H1 (cell line): ENCODE results near the gene MMS19. TPM values are rescaled to one million over a fixed set of nuclear protein-coding genes. Genes with fewer than 3 reads are reported as not detected.

Experiments
- MAFK ChIP-seq: IDR thresholded peaks from 2 replicates; pipeline ENCODE4 v1.6.1; 2012; ENCODE audit warnings: low read depth, mild to moderate bottlenecking, improper control_type of control experiment, low read length
- POLR2A ChIP-seq, 2 experiments: IDR thresholded peaks; 1 replicate in 1 of 2; 2 replicates in 1 of 2; pipeline ENCODE4 v1.6.1; 2011; ENCODE audit warnings: low read depth in 2 of 2, low read length in 2 of 2, mild to moderate bottlenecking in 2 of 2; ENCODE audit errors: control extremely low read depth in 1 of 2
- SP4 ChIP-seq: IDR thresholded peaks from 2 replicates; pipeline ENCODE4 v1.6.1; 2012; ENCODE audit warnings: low read length, inconsistent platforms
- TEAD4 ChIP-seq: IDR thresholded peaks from 2 replicates; pipeline ENCODE4 v1.6.1; 2012; ENCODE audit warnings: low read depth, low read length, inconsistent platforms, mixed read lengths
- polyA plus RNA-seq, 7 experiments: library from polyadenylated mRNA; depleted of rRNA in 3 of 7; stranded (reverse) in 5 of 7; unstranded in 2 of 7; fragments of >200 nt in 5 of 7; fragments of 200-250 nt in 2 of 7; gene quantifications; 1 replicate in 5 of 7; 2 replicates in 1 of 7; 4 replicates in 1 of 7; pipeline versions ENCODE4 v1.2.1 to v1.2.3, GENCODE V29; 2011 to 2013; ENCODE audit warnings: missing spikeins in 2 of 7, mixed read lengths in 2 of 7
- total RNA-seq: library from RNA; stranded (reverse); fragmentation: NEBNext Ultra II Directional; extraction: Animal tissue kit (Norgen Biotek cat#: 25700); gene quantifications from 2 replicates; pipeline ENCODE4 v1.2.1, GENCODE V29; 2021

Gene MMS19
- total and polyA plus RNA-seq, 2 of the 8 experiments (the other 6 are each of a cell fraction or from before 2014, with no cell fraction given) = 130 to 221 TPM

DNA sequence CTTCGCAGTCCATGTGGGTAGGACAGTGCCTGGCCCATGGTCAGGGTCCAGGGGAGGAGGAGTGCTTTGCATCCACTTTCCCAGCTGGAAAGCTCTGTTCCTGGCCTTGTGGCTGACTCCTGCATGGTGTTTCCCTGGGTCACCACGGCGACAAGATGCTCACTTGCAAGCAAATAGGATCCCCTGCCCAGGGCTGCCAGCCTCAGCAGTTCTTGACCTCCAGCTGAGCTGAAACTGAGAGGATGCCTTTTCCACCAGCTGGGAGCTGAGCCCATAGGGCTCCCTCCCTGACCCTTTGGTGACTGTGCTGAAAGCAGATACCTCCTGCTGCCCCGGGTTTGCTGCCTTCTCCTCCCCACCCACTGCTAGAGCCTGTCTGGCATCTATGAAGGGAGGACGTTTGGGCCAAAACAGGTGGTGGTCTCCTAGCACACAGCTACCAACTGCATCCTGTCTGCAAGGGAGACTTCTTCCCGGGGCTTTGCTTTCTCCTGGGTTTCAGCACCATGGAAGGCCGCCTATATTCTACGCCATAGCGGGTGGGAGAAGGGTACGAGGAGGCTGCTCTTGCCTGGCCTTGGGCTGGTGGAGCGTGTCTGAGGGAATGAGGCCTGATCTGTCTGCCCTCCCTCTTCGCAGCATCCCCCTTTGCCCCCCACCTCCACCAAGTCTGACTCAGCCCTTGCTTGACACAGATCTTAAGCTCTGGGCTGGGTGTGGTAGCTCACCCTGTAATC is 34.9 kb upstream of the MMS19 start (continued):
- TF ChIP-seq MAFK (peak; percentile 72; the same call in 1 of the 2 replicates), TEAD4 (no peak), SP4 (no peak), POLR2A (IDR thresholded peaks at IDR 0.05; ENCODE audit: control extremely low read depth in 1 of 2, low read depth in 2 of 2, low read length in 2 of 2) (no peak)
